ENCODE measurements around the gene SPDYE3. TPM values are rescaled to one million over a fixed set of nuclear protein-coding genes. Genes with fewer than 3 reads are reported as not detected.
"Not testable (repeated sequence)": the region's sequence is repeated elsewhere in the genome, so short reads cannot be mapped to it uniquely, and the experiment has no call there.

SPDYE3 gene, protein sequence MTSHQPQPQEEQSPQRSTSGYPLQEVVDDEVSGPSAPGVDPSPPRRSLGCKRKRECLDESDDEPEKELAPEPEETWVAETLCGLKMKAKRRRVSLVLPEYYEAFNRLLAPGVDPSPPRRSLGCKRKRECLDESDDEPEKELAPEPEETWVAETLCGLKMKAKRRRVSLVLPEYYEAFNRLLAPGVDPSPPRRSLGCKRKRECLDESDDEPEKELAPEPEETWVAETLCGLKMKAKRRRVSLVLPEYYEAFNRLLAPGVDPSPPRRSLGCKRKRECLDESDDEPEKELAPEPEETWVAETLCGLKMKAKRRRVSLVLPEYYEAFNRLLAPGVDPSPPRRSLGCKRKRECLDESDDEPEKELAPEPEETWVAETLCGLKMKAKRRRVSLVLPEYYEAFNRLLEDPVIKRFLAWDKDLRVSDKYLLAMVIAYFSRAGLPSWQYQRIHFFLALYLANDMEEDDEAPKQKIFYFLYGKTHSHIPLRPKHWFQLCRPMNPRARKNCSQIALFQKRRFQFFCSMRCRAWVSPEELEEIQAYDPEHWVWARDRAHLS
- total RNA-seq (ENCODE audit: low replicate concordance) = not detected in 2 replicates
- long read RNA-seq = 0 reads

DNA sequence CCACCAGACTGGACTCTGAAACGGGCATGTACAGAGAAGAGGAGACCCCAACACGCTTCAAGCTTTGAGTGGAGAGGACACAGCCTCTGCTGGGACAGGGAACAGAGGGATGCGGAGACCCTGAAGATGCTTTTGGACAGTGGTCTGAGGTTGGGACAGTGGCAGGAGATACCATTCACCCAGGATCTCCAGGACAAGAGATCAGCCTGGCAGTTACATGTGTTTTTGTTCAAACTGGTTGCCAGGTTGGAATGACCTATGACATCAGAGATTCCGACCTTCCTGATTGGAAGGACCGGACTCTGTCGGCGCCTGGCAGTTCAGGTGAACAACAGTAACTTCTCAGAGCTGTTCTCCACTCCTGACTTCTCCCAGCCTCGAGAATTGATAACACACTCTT, at the start of gene SPDYE3:
Gene SPDYE3 (plus strand): TSS at position 301 of the 400 bp plus-strand sequence. CDS start 184 bp downstream, outside the sequence.
- not testable (repeated sequence) for DNase-seq (ENCODE audit: extremely low spot score, unreplicated experiment); H3K4me1 Mint-ChIP-seq (ENCODE audit: unreplicated experiment); H3K36me3 Mint-ChIP-seq; H3K4me3 Mint-ChIP-seq; H3K27ac Mint-ChIP-seq; H3K27me3 Mint-ChIP-seq; H3K9me3 Mint-ChIP-seq

DNA sequence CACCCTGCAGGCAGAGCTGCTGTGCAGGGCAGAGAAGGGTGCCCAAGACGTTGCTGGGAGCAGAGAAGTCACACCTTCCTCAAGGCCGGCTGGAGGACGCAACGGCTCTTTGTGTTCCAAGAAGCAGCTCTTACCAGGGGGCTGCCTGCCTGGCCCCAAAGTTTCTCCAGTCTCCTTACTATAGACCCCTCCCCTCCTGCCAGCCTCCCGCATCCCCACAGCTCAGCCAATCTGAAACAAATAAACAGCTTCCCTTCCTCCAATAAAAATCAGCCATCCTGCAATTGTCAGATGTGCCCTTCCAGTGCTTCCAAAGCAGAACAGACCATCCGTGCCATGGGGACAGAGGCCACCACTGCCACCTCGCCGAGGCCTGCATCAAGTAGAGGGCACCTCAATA, 47.5 kb upstream of the SPDYE3 start:
- H3K9me3 Mint-ChIP-seq; H3K4me1 Mint-ChIP-seq (ENCODE audit: unreplicated experiment); H3K4me3 Mint-ChIP-seq; DNase-seq (ENCODE audit: extremely low spot score, unreplicated experiment); H3K27ac Mint-ChIP-seq; H3K27me3 Mint-ChIP-seq: not testable (repeated sequence)
- peaks cover 14% of the 10 kb centered on the region for H3K36me3 Mint-ChIP-seq

DNA sequence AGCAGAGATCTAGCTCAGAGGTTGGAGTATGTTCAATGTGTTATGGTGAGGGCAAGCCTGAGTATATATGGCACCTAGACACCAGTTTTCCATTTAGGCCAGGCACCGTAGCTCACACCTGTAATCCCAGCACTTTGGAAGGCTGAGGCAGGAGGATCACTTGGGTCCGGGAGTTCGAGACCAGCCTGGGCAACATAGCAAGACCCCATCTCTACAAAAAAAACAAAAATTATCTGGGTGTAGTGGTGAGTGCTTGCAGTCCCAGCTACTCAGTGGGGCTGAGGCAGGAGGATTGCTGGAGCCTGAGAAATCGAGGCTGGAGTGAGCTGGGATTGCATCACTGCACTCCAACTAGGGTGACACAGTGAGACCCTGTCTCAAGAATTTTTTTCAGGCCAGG, 44.6 kb upstream of the SPDYE3 start:
- H3K4me1 Mint-ChIP-seq (ENCODE audit: unreplicated experiment) = peaks cover 24% of the 10 kb centered on the region
- H3K27ac Mint-ChIP-seq; DNase-seq (ENCODE audit: extremely low spot score, unreplicated experiment); H3K27me3 Mint-ChIP-seq; H3K4me3 Mint-ChIP-seq; H3K9me3 Mint-ChIP-seq: not testable (repeated sequence)
- H3K36me3 Mint-ChIP-seq = peaks cover 17% of the 10 kb centered on the region

DNA sequence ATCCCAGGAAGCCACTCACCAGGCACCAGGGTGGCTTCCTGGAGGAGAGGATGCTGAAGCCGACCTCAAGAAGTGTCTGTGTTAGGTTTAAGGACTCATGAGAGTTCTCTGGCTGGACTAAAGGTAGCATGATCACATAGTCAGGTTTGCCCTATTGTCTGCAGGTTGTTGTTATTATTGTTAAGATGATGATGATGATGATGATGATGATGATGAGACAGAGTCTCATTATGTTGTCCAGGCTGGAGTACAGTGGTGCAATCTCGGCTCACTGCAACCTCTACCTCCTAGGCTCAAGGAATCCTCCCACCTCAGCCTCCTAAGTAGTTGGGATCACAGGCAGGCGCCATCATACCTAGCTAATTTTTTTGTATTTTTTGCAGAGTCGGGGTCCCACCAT, 43.3 kb upstream of the SPDYE3 start:
- H3K4me1 Mint-ChIP-seq (ENCODE audit: unreplicated experiment) = peaks cover 28% of the 10 kb centered on the region
- H3K27ac Mint-ChIP-seq = peak overlapping the region; percentile 97
- not testable (repeated sequence) for H3K27me3 Mint-ChIP-seq

DNA sequence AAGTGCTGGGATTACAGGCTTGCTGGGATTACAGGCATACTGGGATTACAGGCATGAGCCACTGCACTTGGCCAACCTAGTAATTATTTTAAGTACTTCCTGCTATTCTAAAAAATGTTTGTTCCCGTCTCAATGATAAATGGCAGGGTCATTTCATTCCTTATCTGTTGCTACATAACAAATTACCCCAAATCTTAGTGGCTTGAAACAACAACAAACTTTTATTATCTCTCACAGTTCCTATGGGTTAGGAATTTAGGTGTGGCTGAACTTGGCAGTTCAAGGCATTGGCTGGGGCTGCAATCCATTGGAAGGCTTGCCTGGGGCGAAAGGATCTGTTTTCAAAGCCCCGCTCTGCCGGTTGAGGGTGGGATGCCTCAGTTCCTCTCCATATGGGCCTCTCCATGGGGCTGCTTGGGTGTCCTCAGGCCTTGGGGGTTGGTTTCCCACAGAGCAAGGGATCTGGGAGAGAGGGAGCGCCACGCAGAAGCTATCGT, 42.8 kb upstream of the SPDYE3 start:
- Mint-ChIP-seq H3K36me3 (peaks cover 17% of the 10 kb centered on the region), H3K4me3 (peak overlapping the region; percentile 66), H3K27ac (peak overlapping the region; percentile 97), H3K4me1 (ENCODE audit: unreplicated experiment) (peaks cover 28% of the 10 kb centered on the region)
- not testable (repeated sequence) for H3K27me3 Mint-ChIP-seq; DNase-seq (ENCODE audit: extremely low spot score, unreplicated experiment); H3K9me3 Mint-ChIP-seq

More for the DNA sequence above, 43.3 kb upstream of the SPDYE3 start:
- H3K9me3 Mint-ChIP-seq; H3K4me3 Mint-ChIP-seq; DNase-seq (ENCODE audit: extremely low spot score, unreplicated experiment): not testable (repeated sequence)
- H3K36me3 Mint-ChIP-seq = peaks cover 17% of the 10 kb centered on the region

DNA sequence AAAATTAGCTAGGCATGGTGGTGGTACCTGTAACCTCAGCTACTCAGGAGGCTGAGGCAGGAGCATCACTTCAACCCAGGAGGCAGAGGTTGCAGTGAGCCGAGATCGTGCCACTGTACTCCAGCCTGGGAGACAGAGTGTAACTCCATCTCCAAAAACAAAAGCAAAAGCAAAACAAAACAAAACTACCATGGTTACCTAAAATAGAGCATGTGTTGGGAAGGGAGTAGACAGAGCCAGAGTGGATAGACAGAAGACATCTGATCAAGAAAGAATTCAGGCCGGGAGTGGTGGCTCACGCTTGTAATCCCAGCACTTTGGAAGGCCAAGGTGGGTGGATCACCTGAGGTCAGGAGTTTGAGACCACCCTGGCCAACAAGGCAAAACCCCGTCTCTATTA, 41.7 kb upstream of the SPDYE3 start:
- Mint-ChIP-seq H3K36me3 (peaks cover 17% of the 10 kb centered on the region), H3K4me3 (peak overlapping the region; percentile 49), H3K4me1 (ENCODE audit: unreplicated experiment) (peaks cover 33% of the 10 kb centered on the region), H3K27ac (peak overlapping the region; percentile 87)
- not testable (repeated sequence) for H3K9me3 Mint-ChIP-seq; H3K27me3 Mint-ChIP-seq; DNase-seq (ENCODE audit: extremely low spot score, unreplicated experiment)

DNA sequence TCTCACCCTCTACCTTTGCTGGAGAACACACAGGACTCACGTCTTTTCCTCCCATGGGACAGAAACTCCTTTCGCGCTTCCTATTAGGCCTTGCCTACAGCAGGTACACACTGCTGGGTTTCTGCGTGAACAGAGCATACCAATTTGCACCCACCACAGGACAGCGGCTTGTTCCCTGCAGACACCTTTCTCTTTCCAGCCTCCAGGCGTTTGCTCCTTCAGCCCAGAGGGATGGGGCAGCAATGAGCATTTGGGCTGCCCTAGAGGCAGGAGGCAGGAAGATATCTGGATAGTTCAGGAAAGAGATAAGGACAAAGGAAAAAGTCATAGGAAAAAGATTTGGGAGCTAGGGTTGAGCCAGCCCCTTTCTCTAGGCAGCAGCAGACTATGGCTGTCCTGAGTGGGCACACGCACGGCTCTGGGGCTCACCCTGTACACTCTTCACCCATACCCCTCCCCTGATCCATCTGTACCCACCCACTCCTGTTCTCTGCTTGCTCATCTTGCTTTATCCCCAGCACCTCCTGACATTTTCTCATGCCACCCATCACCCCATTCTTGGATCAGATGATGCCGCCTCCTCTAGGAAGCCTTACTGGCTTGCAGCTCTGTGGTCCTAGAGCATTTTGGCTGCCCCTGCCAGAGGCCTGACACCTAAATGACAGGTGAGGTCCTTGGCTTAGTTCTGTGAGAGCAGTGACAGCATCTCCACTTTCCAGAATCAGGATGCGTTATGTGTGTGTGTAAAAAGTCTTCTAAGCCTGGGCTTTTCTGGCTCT, 40.7 kb upstream of the SPDYE3 start:
- Mint-ChIP-seq H3K36me3 (peaks cover 17% of the 10 kb centered on the region), H3K9me3 (no peaks in the 10 kb centered on the region), H3K27ac (peak overlapping the region; percentile 87), H3K4me1 (ENCODE audit: unreplicated experiment) (peaks cover 36% of the 10 kb centered on the region), H3K4me3 (peak overlapping the region; percentile 20), H3K27me3 (no peaks in the 10 kb centered on the region)
- TF ChIP-seq, protein P1, sequence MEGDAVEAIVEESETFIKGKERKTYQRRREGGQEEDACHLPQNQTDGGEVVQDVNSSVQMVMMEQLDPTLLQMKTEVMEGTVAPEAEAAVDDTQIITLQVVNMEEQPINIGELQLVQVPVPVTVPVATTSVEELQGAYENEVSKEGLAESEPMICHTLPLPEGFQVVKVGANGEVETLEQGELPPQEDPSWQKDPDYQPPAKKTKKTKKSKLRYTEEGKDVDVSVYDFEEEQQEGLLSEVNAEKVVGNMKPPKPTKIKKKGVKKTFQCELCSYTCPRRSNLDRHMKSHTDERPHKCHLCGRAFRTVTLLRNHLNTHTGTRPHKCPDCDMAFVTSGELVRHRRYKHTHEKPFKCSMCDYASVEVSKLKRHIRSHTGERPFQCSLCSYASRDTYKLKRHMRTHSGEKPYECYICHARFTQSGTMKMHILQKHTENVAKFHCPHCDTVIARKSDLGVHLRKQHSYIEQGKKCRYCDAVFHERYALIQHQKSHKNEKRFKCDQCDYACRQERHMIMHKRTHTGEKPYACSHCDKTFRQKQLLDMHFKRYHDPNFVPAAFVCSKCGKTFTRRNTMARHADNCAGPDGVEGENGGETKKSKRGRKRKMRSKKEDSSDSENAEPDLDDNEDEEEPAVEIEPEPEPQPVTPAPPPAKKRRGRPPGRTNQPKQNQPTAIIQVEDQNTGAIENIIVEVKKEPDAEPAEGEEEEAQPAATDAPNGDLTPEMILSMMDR (conservative IDR thresholded peaks at IDR 0.05) = no peak
- DNase-seq (ENCODE audit: extremely low spot score, unreplicated experiment) = no peak

DNA sequence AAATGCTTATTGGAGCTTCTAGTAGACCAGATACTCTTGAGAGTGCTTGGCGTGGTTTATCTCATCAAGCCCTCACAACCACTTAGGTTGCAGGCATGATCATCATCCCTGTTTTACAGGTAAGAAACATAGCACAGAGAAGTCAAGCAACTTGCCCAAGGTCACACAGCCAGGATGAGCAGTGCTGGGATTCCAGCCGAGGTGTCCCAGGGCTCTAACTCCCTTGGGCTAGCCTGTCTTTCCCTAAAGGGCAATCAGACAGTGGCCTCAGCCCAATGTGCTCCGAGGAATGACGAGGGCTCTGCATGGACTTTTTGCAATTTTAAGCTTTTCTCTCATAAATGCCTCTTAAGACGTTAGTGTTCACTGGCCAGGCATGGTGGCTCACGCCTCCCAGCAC, 39.9 kb upstream of the SPDYE3 start:
- Mint-ChIP-seq H3K9me3 (no peaks in the 10 kb centered on the region), H3K27me3 (no peaks in the 10 kb centered on the region), H3K36me3 (peaks cover 12% of the 10 kb centered on the region), H3K27ac (no peak overlapping the region), H3K4me1 (ENCODE audit: unreplicated experiment) (peaks cover 36% of the 10 kb centered on the region), H3K4me3 (no peak overlapping the region)
- TF ChIP-seq, protein P1 (conservative IDR thresholded peaks at IDR 0.05) = no peak
- DNase-seq (ENCODE audit: extremely low spot score, unreplicated experiment) = no peak

DNA sequence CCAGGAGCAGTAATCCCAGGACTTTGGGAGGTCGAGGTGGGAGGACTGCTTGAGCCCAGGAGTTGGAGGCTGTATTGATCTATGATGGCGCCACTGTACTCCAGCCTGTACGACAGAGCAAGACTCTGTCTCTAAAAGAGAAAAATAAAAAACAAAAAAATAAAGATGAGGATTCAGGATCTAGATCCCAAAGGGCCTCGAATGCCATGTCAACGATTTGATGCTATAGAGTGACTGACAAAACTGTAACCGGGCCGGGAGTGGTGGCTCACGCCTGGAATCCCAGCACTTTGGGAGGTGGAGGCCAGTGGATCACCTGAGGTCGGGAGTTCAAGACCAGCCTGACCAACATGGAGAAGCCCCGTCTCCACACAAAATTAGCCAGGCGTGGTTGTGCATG, 38.6 kb upstream of the SPDYE3 start:
- Mint-ChIP-seq H3K36me3 (peaks cover 12% of the 10 kb centered on the region), H3K4me1 (ENCODE audit: unreplicated experiment) (peaks cover 36% of the 10 kb centered on the region)
- DNase-seq (ENCODE audit: extremely low spot score, unreplicated experiment); H3K9me3 Mint-ChIP-seq; H3K27ac Mint-ChIP-seq; H3K4me3 Mint-ChIP-seq; H3K27me3 Mint-ChIP-seq: not testable (repeated sequence)

DNA sequence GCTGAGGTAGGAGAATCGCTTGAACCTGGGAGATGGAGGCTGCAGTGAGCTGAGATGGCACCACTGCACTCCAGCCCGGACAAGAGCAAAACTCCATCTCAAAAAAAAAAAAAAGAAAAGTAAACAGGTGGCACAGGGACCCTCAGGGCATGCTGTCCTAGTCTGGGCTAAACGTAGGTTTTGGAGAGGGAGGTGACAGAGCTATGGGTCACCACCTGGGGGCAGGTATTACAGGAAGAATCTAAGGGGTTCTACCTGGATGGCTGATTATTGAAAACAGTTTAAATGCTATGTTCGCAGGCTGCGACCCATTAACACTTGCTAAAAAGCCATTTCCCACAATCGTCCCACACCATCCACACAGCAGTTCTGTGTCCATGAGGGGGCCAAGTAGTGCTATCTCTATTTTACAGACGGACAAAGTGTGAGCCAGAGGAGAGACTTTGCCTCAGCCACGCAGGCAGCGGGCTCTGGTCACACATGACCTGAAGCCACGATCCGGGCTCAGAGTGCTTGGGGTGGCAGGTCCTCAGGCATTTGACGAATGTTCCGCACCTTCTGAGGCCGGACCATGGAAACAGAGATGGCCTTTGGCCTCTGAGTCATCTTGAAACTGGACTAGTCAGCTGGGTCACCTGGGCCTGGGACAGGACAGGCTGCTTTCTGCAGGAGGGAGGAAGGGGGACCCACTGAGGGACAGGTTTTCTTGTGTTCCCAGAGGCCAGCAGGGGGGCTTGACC, 38.0 kb upstream of the SPDYE3 start:
- H3K9me3 Mint-ChIP-seq; DNase-seq (ENCODE audit: extremely low spot score, unreplicated experiment); H3K27me3 Mint-ChIP-seq; H3K36me3 Mint-ChIP-seq: not testable (repeated sequence)
- Mint-ChIP-seq H3K4me3 (peak overlapping the region; percentile 82), H3K27ac (peak overlapping the region; percentile 90), H3K4me1 (ENCODE audit: unreplicated experiment) (peaks cover 32% of the 10 kb centered on the region)

All from type B pancreatic cell (in vitro differentiated cells).